HCT116 (cell line): Measurements from ENCODE around the gene KRTAP29-1. TPM values are rescaled to one million over a fixed set of nuclear protein-coding genes. Genes with fewer than 3 reads are reported as not detected.

Experiments
- ATAC-seq: fragments of 200-7000 bp; cut with Tn5 transposase; 2 replicates; pipeline ENCODE4 v1.9.1; 2020; ENCODE audit warnings: mild to moderate bottlenecking, moderate library complexity
- BruUV-seq: library from RNA; stranded (reverse); fragments of 400-500 nt; replicated peaks from 2 replicates; lab custom pipeline; 2021; lab: Mats Ljungman, UMichigan
- CTCF ChIA-PET: fragments of 300-600 bp; sonication (Branson Sonifier 250); formaldehyde crosslinking; loops from one replicate; lab custom pipeline; 2021; ENCODE audit warnings: antibody characterized with exemption; lab: Charles Lee
- POLR2A ChIA-PET: fragments of 300-600, 350-600 bp; sonication (Branson Sonifier 250); formaldehyde crosslinking; loops from one replicate; lab custom pipeline; 2021; ENCODE audit warnings: antibody characterized with exemption; lab: Charles Lee
- RAD21 ChIA-PET, 2 experiments: fragments of 300-600 bp; sonication (Branson Sonifier 250); formaldehyde crosslinking; loops; one replicate each; lab custom pipeline; 2023; ENCODE audit warnings: low total read pairs in 2 of 2; ENCODE audit not compliant: uncharacterized antibody in 2 of 2, unreplicated experiment in 2 of 2, low non-redundant PET in 1 of 2; lab: Charles Lee
- DNase-seq: peaks from one replicate; pipeline ENCODE4 v3.0.0-alpha.2; 2010; ENCODE audit warnings: low read depth, low spot score
- H2AFZ ChIP-seq: fragments of 200-600 bp; shearing (Covaris generic), sonication (generic); 2 replicates; pipeline ENCODE4 v1.6.1; 2017; ENCODE audit warnings: low read depth, mixed run types, mixed read lengths, antibody characterized with exemption, low read length; ENCODE audit not compliant: poor library complexity, severe bottlenecking
- H3K27ac ChIP-seq: 2 replicates; pipeline ENCODE4 v1.5.1; 2012; ENCODE audit warnings: low read depth, low read length
- H3K27me3 ChIP-seq: fragments of 200-600 bp; sonication (generic); 2 replicates; pipeline ENCODE4 v1.6.1; 2016; ENCODE audit warnings: mixed run types, low read length, mixed read lengths; ENCODE audit not compliant: insufficient read depth
- H3K36me3 ChIP-seq, 2 experiments: fragments of 200-500 bp in 1 of 2; fragments of 200-600 bp in 1 of 2; sonication (Bioruptor generic) in 1 of 2; sonication (generic) in 1 of 2; 2 replicates each; pipeline versions ENCODE4 v1.5.1 to v1.6.1; 2014 to 2016; ENCODE audit warnings: low read length in 2 of 2, inconsistent platforms in 1 of 2, mixed read lengths in 1 of 2, mixed run types in 1 of 2; ENCODE audit not compliant: insufficient read depth in 2 of 2, control insufficient read depth in 1 of 2
- H3K4me1 ChIP-seq, 2 experiments: fragments of 200-600 bp in 1 of 2; sonication (generic) in 1 of 2; 2 replicates each; pipeline versions ENCODE4 v1.5.1 to v1.6.1; 2012 to 2017; ENCODE audit warnings: low read length in 2 of 2, inconsistent platforms in 1 of 2, mild to moderate bottlenecking in 1 of 2, mixed read lengths in 1 of 2, mixed run types in 1 of 2, moderate library complexity in 1 of 2; ENCODE audit not compliant: insufficient read depth in 2 of 2, control insufficient read depth in 1 of 2
- H3K4me2 ChIP-seq: fragments of 200-600 bp; sonication (generic); 2 replicates; pipeline ENCODE4 v1.6.1; 2017; ENCODE audit warnings: mixed run types, low read length, mixed read lengths
- H3K4me3 ChIP-seq, 2 experiments: fragments of 200-600 bp in 1 of 2; sonication (generic) in 1 of 2; replicated peaks in 1 of 2; 2 replicates each; pipeline ENCODE4 v1.5.1; 2011 to 2016; ENCODE audit warnings: low read length in 2 of 2, control low read depth in 1 of 2, low read depth in 1 of 2, mild to moderate bottlenecking in 1 of 2, mixed read lengths in 1 of 2, mixed run types in 1 of 2
- H3K79me2 ChIP-seq: fragments of 200-600 bp; sonication (generic); 2 replicates; pipeline ENCODE4 v1.6.1; 2017; ENCODE audit warnings: mild to moderate bottlenecking, mixed run types, low read length, moderate library complexity, mixed read lengths; ENCODE audit not compliant: insufficient read depth
- H3K9ac ChIP-seq: fragments of 200-600 bp; sonication (generic); 2 replicates; pipeline ENCODE4 v1.6.1; 2016; ENCODE audit warnings: low read length, mixed read lengths
- H3K9me2 ChIP-seq: fragments of 200-600 bp; sonication (generic), shearing (Covaris generic); 2 replicates; pipeline ENCODE4 v1.6.1; 2017; ENCODE audit warnings: mixed run types, mild to moderate bottlenecking, moderate library complexity; ENCODE audit not compliant: insufficient read depth
- H3K9me3 ChIP-seq, 2 experiments: fragments of 200-500 bp in 1 of 2; fragments of 200-600 bp in 1 of 2; sonication (Bioruptor generic) in 1 of 2; sonication (generic) in 1 of 2; 2 replicates each; pipeline ENCODE4 v1.6.1; 2014 to 2017; ENCODE audit warnings: low read length in 2 of 2, mixed read lengths in 2 of 2, inconsistent platforms in 1 of 2, low read depth in 1 of 2, mild to moderate bottlenecking in 1 of 2, mixed run types in 1 of 2, moderate library complexity in 1 of 2; ENCODE audit not compliant: control insufficient read depth in 1 of 2, insufficient read depth in 1 of 2
- H4K20me1 ChIP-seq: fragments of 200-600 bp; sonication (generic), shearing (Covaris generic); 2 replicates; pipeline ENCODE4 v1.6.1; 2017; ENCODE audit warnings: mixed run types, mild to moderate bottlenecking, moderate library complexity; ENCODE audit not compliant: insufficient read depth
- CBX3 ChIP-seq: IDR thresholded peaks from 2 replicates; pipeline ENCODE4 v1.6.1; 2012; ENCODE audit warnings: low read depth
- CEBPB ChIP-seq: IDR thresholded peaks from 2 replicates; pipeline ENCODE4 v1.6.1; 2012; ENCODE audit warnings: low read depth
- CTCF ChIP-seq, 3 experiments: fragments of 200-600 bp in 1 of 3; sonication (generic) in 1 of 3; IDR thresholded peaks in 2 of 3; conservative IDR thresholded peaks in 1 of 3; 2 replicates each; pipeline ENCODE4 v1.5.1; 2012 to 2017; ENCODE audit warnings: low read depth in 2 of 3, low read length in 2 of 3, antibody characterized with exemption in 1 of 3, borderline replicate concordance in 1 of 3, control low read depth in 1 of 3, mild to moderate bottlenecking in 1 of 3, mixed read lengths in 1 of 3, mixed run types in 1 of 3, moderate library complexity in 1 of 3; ENCODE audit not compliant: insufficient read depth in 1 of 3
- EGR1 ChIP-seq: IDR thresholded peaks from 2 replicates; pipeline ENCODE4 v1.6.1; 2012; ENCODE audit warnings: low read depth
- ELF1 ChIP-seq: IDR thresholded peaks from 2 replicates; pipeline ENCODE4 v1.6.1; 2012; ENCODE audit warnings: low read depth, borderline replicate concordance
- EZH2 ChIP-seq: fragments of 200-600 bp; sonication (generic); IDR thresholded peaks from 2 replicates; pipeline ENCODE4 v1.6.1; 2017; ENCODE audit warnings: antibody characterized with exemption, mixed run types
- EZH2phosphoT487 ChIP-seq: fragments of 200-600 bp; IDR thresholded peaks from 2 replicates; pipeline ENCODE4 v1.6.1; 2018; ENCODE audit warnings: antibody characterized with exemption, borderline replicate concordance
- FOSL1 ChIP-seq: IDR thresholded peaks from 2 replicates; pipeline ENCODE4 v1.6.1; 2012; ENCODE audit warnings: low read depth
- JUND ChIP-seq: IDR thresholded peaks from 2 replicates; pipeline ENCODE4 v1.6.1; 2012
- MAX ChIP-seq: IDR thresholded peaks from 2 replicates; pipeline ENCODE4 v1.6.1; 2012
- POLR2A ChIP-seq: IDR thresholded peaks from 2 replicates; pipeline ENCODE4 v1.7.0; 2011; ENCODE audit warnings: borderline replicate concordance; ENCODE audit not compliant: insufficient read depth, insufficient read length; ENCODE audit errors: extremely low read depth
- POLR2AphosphoS5 ChIP-seq: IDR thresholded peaks from 2 replicates; pipeline ENCODE4 v1.6.1; 2011; ENCODE audit warnings: mild to moderate bottlenecking, low read depth, low read length, moderate library complexity
- REST ChIP-seq: IDR thresholded peaks from 2 replicates; pipeline ENCODE4 v1.6.1; 2012; ENCODE audit warnings: low read depth
- SIN3A ChIP-seq: IDR thresholded peaks from 2 replicates; pipeline ENCODE4 v1.6.1; 2012; ENCODE audit warnings: low read depth
- SP1 ChIP-seq: IDR thresholded peaks from 2 replicates; pipeline ENCODE4 v1.6.1; 2012; ENCODE audit warnings: low read depth
- SRF ChIP-seq: IDR thresholded peaks from 2 replicates; pipeline ENCODE4 v1.6.1; 2012; ENCODE audit warnings: low read depth
- TCF7L2 ChIP-seq: IDR thresholded peaks from 2 replicates; pipeline ENCODE4 v1.7.0; 2011; ENCODE audit warnings: borderline replicate concordance, inconsistent platforms; ENCODE audit not compliant: insufficient read depth, insufficient read length; ENCODE audit errors: extremely low read depth
- YY1 ChIP-seq: IDR thresholded peaks from 2 replicates; pipeline ENCODE4 v1.6.1; 2011; ENCODE audit warnings: low read length, low read depth, moderate library complexity, mild to moderate bottlenecking; ENCODE audit not compliant: insufficient replicate concordance; ENCODE audit errors: extremely low read depth
- ZBTB33 ChIP-seq: IDR thresholded peaks from 2 replicates; pipeline ENCODE4 v1.6.1; 2011; ENCODE audit warnings: mild to moderate bottlenecking, low read length, moderate library complexity; ENCODE audit not compliant: insufficient replicate concordance; ENCODE audit errors: extremely low read depth
- ZFX ChIP-seq: fragments of 450-650 bp; IDR thresholded peaks from 2 replicates; pipeline ENCODE4 v1.6.1; 2017
- intact Hi-C: fragments of 100-400 bp; cut with micrococcal nuclease; formaldehyde crosslinking; loops from 2 replicates; pipeline ENCODE4 v1.10.0; 2022
- total RNA-seq: library from RNA; stranded (reverse); gene quantifications from one replicate; pipeline ENCODE4 v1.2.1, GENCODE V29; 2021; ENCODE audit not compliant: unreplicated experiment

KRTAP29-1 gene
- total RNA-seq, 1 experiment from 2014 or later: 0.22 TPM

- no TSS peak for BruUV-seq
- H3K36me3 ChIP-seq: no peaks in the 10 kb centered on the region
- no peak overlapping the region for H3K9ac ChIP-seq
- H4K20me1 ChIP-seq: no peaks in the 10 kb centered on the region
- no peaks in the 10 kb centered on the region for H3K4me1 ChIP-seq
- H2AFZ ChIP-seq: no peak overlapping the region
- no peaks in the 10 kb centered on the region for H3K9me2 ChIP-seq
- no peak overlapping the region for H3K4me2 ChIP-seq
- H3K27me3 ChIP-seq: no peaks in the 10 kb centered on the region
- H3K27ac ChIP-seq: no peak overlapping the region
- DNase-seq: no peak
- CTCF ChIA-PET: no interaction called here
- intact Hi-C loops: no loop called here
- H3K9me3 ChIP-seq: peaks cover 0 to 14% of the 10 kb centered on the region in 2 experiments; a peak in 1 of 4 replicates
- no peak for TF ChIP-seq CTCF (IDR thresholded peaks at IDR 0.05 in 2 of 3, conservative IDR thresholded peaks at IDR 0.05 in 1 of 3; ENCODE audit: borderline replicate concordance in 1 of 3, insufficient read depth in 1 of 3, low read depth in 2 of 3, low read length in 2 of 3)
- TF ChIP-seq SRF: no peak
- TF ChIP-seq ZBTB33: no peak
- no peak for TF ChIP-seq EGR1
- TF ChIP-seq FOSL1: no peak
- TF ChIP-seq EZH2: no peak
- no peak for TF ChIP-seq MAX
- no peak for TF ChIP-seq TCF7L2
- TF ChIP-seq SIN3A: no peak
- TF ChIP-seq POLR2AphosphoS5: no peak
- no peak for TF ChIP-seq ZFX
- no peak for TF ChIP-seq YY1
- TF ChIP-seq CEBPB: no peak
- no peak for TF ChIP-seq POLR2A
- no peak for TF ChIP-seq EZH2phosphoT487
- no peak for TF ChIP-seq ELF1
- no peak for TF ChIP-seq JUND
- no peak for TF ChIP-seq REST
- no peak for TF ChIP-seq CBX3
- no peak for TF ChIP-seq SP1
- TF ChIP-seq, all 23 proteins: peak for 0
- H3K4me3 ChIP-seq: no peak overlapping the region
- ATAC-seq: no peak
- ChIA-PET RAD21 (no interaction called here), POLR2A (no interaction called here)
- H3K79me2 ChIP-seq: no peaks in the 10 kb centered on the region
Measured at GRCh38 chr17:41302981-41303380, 330 bp upstream of the KRTAP29-1 start.
